Lower leg skin (tissue), 3 donors: ENCODE data around the gene NUP62.

ENCODE experiments used
- CTCF ChIP-seq, 3 donors: fragments of 450-650 bp; IDR thresholded peaks; one replicate each; pipeline ENCODE4 v1.5.1; 2016; ENCODE audit warnings: antibody characterized with exemption in 3 of 3, mild to moderate bottlenecking in 3 of 3, moderate library complexity in 2 of 3
- POLR2A ChIP-seq, 2 donors: fragments of 450-650 bp; IDR thresholded peaks; one replicate each; pipeline ENCODE4 v1.6.1; 2016 to 2017; ENCODE audit warnings: antibody characterized with exemption in 2 of 2, mild to moderate bottlenecking in 1 of 2, moderate library complexity in 1 of 2

- TF ChIP-seq CTCF (IDR thresholded peaks at IDR 0.05) (no peak), POLR2A (IDR thresholded peaks at IDR 0.05) (no peak)
Observed at GRCh38 chr19:49918089-49918488, 11.2 kb downstream of the NUP62 start.
